Uterus (tissue), 2 donors: ENCODE measurements around the gene FN1.

Source experiments
- POLR2A ChIP-seq, 2 donors: fragments of 450-650 bp; IDR thresholded peaks; one replicate each; pipeline ENCODE4 v1.6.1; 2016; ENCODE audit warnings: antibody characterized with exemption in 2 of 2, mild to moderate bottlenecking in 1 of 2, moderate library complexity in 1 of 2
- TF ChIP-seq, protein P1 (sequence below), 4 experiments: fragments of 200-600 bp in 2 of 4; fragments of 450-650 bp in 2 of 4; sonication (generic) in 2 of 4; IDR thresholded peaks; one replicate each; pipeline ENCODE4 v1.5.1; 2016 to 2019; ENCODE audit warnings: antibody characterized with exemption in 4 of 4, mild to moderate bottlenecking in 2 of 4, moderate library complexity in 1 of 4

DNA sequence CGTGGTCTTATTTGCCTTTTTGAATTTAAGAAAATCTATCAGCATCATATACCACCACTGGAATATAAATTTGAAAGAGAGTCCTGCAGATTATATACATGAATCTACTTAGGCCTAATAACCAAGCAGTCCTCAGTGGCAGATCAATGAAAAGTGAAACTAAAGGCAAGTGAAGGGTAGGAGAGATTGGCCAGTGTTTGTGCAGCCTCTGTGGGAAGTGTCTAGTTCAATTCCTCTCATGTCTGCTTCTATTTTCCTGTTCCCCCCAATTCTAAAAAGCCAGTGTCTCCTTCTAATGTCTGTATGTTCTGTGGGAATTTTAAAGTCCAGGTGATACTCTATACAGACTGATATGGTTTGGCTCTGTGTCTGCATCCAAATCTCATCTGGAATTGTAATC, 61.9 kb downstream of the FN1 start:
- TF ChIP-seq, protein P1, sequence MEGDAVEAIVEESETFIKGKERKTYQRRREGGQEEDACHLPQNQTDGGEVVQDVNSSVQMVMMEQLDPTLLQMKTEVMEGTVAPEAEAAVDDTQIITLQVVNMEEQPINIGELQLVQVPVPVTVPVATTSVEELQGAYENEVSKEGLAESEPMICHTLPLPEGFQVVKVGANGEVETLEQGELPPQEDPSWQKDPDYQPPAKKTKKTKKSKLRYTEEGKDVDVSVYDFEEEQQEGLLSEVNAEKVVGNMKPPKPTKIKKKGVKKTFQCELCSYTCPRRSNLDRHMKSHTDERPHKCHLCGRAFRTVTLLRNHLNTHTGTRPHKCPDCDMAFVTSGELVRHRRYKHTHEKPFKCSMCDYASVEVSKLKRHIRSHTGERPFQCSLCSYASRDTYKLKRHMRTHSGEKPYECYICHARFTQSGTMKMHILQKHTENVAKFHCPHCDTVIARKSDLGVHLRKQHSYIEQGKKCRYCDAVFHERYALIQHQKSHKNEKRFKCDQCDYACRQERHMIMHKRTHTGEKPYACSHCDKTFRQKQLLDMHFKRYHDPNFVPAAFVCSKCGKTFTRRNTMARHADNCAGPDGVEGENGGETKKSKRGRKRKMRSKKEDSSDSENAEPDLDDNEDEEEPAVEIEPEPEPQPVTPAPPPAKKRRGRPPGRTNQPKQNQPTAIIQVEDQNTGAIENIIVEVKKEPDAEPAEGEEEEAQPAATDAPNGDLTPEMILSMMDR (IDR thresholded peaks at IDR 0.05): no peak
- TF ChIP-seq POLR2A (IDR thresholded peaks at IDR 0.05): no peak
